ENCODE data around the gene CCDC197. TPM values are rescaled to one million over a fixed set of nuclear protein-coding genes. Genes with fewer than 3 reads are reported as not detected.

Gene CCDC197
- polyA plus RNA-seq, 1 donor from 2014 or later, result not detected

- Histone ChIP-seq H4K20me1 (ENCODE audit: insufficient read depth) (no peaks in the 10 kb centered on the region), H3K27ac (ENCODE audit: low read length) (no peak overlapping the region), H3K9ac (ENCODE audit: low read length) (no peak overlapping the region), H3K9me3 (ENCODE audit: low read length) (no peaks in the 10 kb centered on the region), H3K9me2 (ENCODE audit: insufficient read depth, low read length) (no peaks in the 10 kb centered on the region), H2AFZ (ENCODE audit: low read depth, low read length) (no peak overlapping the region), H3K4me3 (ENCODE audit: low read length) (no peak overlapping the region), H3K79me2 (replicated peaks; ENCODE audit: insufficient read depth, low read length) (no peaks in the 10 kb centered on the region), H3K36me3 (ENCODE audit: insufficient read depth, low read length) (no peaks in the 10 kb centered on the region), H3F3A (ENCODE audit: insufficient read depth, low read length, poor library complexity, severe bottlenecking) (no peaks in the 10 kb centered on the region), H3K27me3 (ENCODE audit: insufficient read depth, low read depth, low read length) (no peaks in the 10 kb centered on the region), H3K4me2 (ENCODE audit: low read length) (no peak overlapping the region)
- TF ChIP-seq EP300 (conservative IDR thresholded peaks at IDR 0.05; ENCODE audit: poor library complexity, severe bottlenecking) (no peak), TAF1 (IDR thresholded peaks at IDR 0.05; ENCODE audit: low read depth) (no peak), POLR2AphosphoS5 (IDR thresholded peaks at IDR 0.05) (no peak), REST (IDR thresholded peaks at IDR 0.05; ENCODE audit: borderline replicate concordance) (no peak), MXI1 (conservative IDR thresholded peaks at IDR 0.05; ENCODE audit: poor library complexity, severe bottlenecking) (no peak)
These were observed 1.1 kb downstream of the CCDC197 start for GRCh38 chr14:93997916-93998870.

GRCh38 chr14:93998871-93999403, 1.8 kb downstream of the CCDC197 start:
- no peak overlapping the region for H3K27ac ChIP-seq (ENCODE audit: low read length)
- no peak overlapping the region for H3K4me2 ChIP-seq (ENCODE audit: low read length)
- no peak overlapping the region for H2AFZ ChIP-seq (ENCODE audit: low read depth, low read length)
- H3K9me3 ChIP-seq (ENCODE audit: low read length), result no peaks in the 10 kb centered on the region
- H3K79me2 ChIP-seq (replicated peaks; ENCODE audit: insufficient read depth, low read length), result no peaks in the 10 kb centered on the region
- no peak overlapping the region for H3K9ac ChIP-seq (ENCODE audit: low read length)
- H3F3A ChIP-seq (ENCODE audit: insufficient read depth, low read length, poor library complexity, severe bottlenecking), result no peaks in the 10 kb centered on the region
- no peaks in the 10 kb centered on the region for H3K27me3 ChIP-seq (ENCODE audit: insufficient read depth, low read depth, low read length)
- no peaks in the 10 kb centered on the region for H3K9me2 ChIP-seq (ENCODE audit: insufficient read depth, low read length)
- no peak overlapping the region for H3K4me3 ChIP-seq (ENCODE audit: low read length)
- no peaks in the 10 kb centered on the region for H3K36me3 ChIP-seq (ENCODE audit: insufficient read depth, low read length)
- TF ChIP-seq SMC3 (conservative IDR thresholded peaks at IDR 0.05; ENCODE audit: poor library complexity) (no peak), EP300 (conservative IDR thresholded peaks at IDR 0.05; ENCODE audit: poor library complexity, severe bottlenecking) (no peak), REST (IDR thresholded peaks at IDR 0.05; ENCODE audit: borderline replicate concordance) (no peak), RAD21 (conservative IDR thresholded peaks at IDR 0.05) (no peak)
- H4K20me1 ChIP-seq (ENCODE audit: insufficient read depth), result no peaks in the 10 kb centered on the region

Data from neural cell (in vitro differentiated cells).